Left lung (tissue), 10 donors: ENCODE data around the gene GPD2. TPM values are rescaled to one million over a fixed set of nuclear protein-coding genes. Genes with fewer than 3 reads are reported as not detected.

Experiments used
- ATAC-seq: fragments of 200-7000 bp; cut with Tn5 transposase; one replicate; pipeline ENCODE4 v1.9.1; 2020; ENCODE audit warnings: moderate library complexity
- DNase-seq, 4 donors: peaks; one replicate each; pipeline ENCODE4 v3.0.0-alpha.2; 2013 to 2020
- H3K27ac ChIP-seq, 2 donors: fragments of 200-600 bp; sonication (generic) in 1 of 2; one replicate each; pipeline versions ENCODE4 v1.5.0 to v1.8.0; 2020 to 2021
- H3K27me3 ChIP-seq, 2 donors: fragments of 200-600 bp; sonication (generic) in 1 of 2; one replicate each; pipeline versions ENCODE4 v1.5.0 to v1.8.0; 2020 to 2021
- H3K36me3 ChIP-seq, 2 donors: fragments of 200-600 bp; sonication (generic) in 1 of 2; one replicate each; pipeline versions ENCODE4 v1.5.0 to v1.8.0; 2020 to 2021
- H3K4me1 ChIP-seq, 2 donors: fragments of 200-600 bp; one replicate each; pipeline ENCODE4 v1.8.0; 2021
- H3K4me3 ChIP-seq, 2 donors: fragments of 200-600 bp; sonication (generic) in 1 of 2; one replicate each; pipeline versions ENCODE4 v1.5.0 to v1.8.0; 2020 to 2021; ENCODE audit warnings: mild to moderate bottlenecking in 1 of 2
- H3K9me3 ChIP-seq, 2 donors: fragments of 200-600 bp; sonication (generic) in 1 of 2; one replicate each; pipeline versions ENCODE4 v1.5.0 to v1.8.0; 2020 to 2021
- intact Hi-C, 2 donors: fragments of 100-400 bp; cut with DNase I; formaldehyde crosslinking; loops; one replicate each; pipeline versions ENCODE4 v1.11.2 to v1.14.2; 2022
- polyA plus RNA-seq, 6 donors: library from polyadenylated mRNA; unstranded; fragments of 120-200 nt; gene quantifications; one replicate each; pipeline ENCODE4 v1.2.1, GENCODE V29; 2013; ENCODE audit not compliant: insufficient read length in 6 of 6
- total RNA-seq, 2 donors: library from RNA; stranded (reverse); fragmentation: NEBNext Ultra II Directional; extraction: Animal tissue kit (Norgen Biotek cat#: 25700); gene quantifications; one replicate each; pipeline ENCODE4 v1.2.1, GENCODE V29; 2021
- TF ChIP-seq, protein P1 (sequence below), 2 donors: fragments of 200-600 bp; sonication (generic) in 1 of 2; IDR thresholded peaks; one replicate each; pipeline versions ENCODE4 v1.5.0 to v1.8.0; 2021; ENCODE audit warnings: antibody characterized with exemption in 2 of 2
- donor health status: DM: no; HTN: yes; CAD: no.
- donor health status: DM: no; HTN: no; CAD: no.

The GPD2 gene
- total and polyA plus RNA-seq, 8 donors, result 23.7 to 44.3 (median 26.8) TPM

DNA sequence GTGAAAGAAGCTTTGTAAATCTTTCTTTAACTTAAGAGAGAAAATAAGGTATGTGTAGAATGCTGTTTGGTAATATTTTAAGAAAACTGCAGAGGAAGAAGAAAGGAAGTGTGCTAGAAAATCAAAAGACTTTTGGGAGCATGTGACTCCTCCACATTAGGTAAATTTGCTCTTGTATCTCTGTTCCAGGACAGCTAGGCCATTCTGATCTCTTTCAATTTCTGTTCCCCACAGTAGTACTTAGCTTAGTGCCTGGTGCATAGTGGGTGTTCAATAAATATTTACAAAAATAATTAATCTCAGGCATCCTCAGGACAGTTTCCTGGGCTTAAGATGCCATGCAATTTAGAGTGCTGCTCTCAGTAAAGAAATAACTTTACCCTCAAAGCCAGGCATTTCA, 105.0 kb downstream of the GPD2 start:
- Histone ChIP-seq H3K36me3 (no peaks in the 10 kb centered on the region), H3K27ac (no peak overlapping the region), H3K9me3 (no peaks in the 10 kb centered on the region), H3K4me3 (no peak overlapping the region), H3K27me3 (no peaks in the 10 kb centered on the region), H3K4me1 (peaks cover 0 to 4% of the 10 kb centered on the region in 2 donors)
- intact Hi-C loops, result no loop called here
- ATAC-seq (no peak), DNase-seq (no peak)
- TF ChIP-seq, protein P1, sequence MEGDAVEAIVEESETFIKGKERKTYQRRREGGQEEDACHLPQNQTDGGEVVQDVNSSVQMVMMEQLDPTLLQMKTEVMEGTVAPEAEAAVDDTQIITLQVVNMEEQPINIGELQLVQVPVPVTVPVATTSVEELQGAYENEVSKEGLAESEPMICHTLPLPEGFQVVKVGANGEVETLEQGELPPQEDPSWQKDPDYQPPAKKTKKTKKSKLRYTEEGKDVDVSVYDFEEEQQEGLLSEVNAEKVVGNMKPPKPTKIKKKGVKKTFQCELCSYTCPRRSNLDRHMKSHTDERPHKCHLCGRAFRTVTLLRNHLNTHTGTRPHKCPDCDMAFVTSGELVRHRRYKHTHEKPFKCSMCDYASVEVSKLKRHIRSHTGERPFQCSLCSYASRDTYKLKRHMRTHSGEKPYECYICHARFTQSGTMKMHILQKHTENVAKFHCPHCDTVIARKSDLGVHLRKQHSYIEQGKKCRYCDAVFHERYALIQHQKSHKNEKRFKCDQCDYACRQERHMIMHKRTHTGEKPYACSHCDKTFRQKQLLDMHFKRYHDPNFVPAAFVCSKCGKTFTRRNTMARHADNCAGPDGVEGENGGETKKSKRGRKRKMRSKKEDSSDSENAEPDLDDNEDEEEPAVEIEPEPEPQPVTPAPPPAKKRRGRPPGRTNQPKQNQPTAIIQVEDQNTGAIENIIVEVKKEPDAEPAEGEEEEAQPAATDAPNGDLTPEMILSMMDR (IDR thresholded peaks at IDR 0.05), result no peak

GRCh38 chr2:156541706-156542105, 105.5 kb downstream of the GPD2 start:
- no peak for DNase-seq
- intact Hi-C loops, result no loop called here
- ATAC-seq, result no peak
- TF ChIP-seq, protein P1 (IDR thresholded peaks at IDR 0.05), result no peak
- Histone ChIP-seq H3K27ac (no peak overlapping the region), H3K36me3 (no peaks in the 10 kb centered on the region), H3K4me1 (peaks cover 0 to 4% of the 10 kb centered on the region in 2 donors), H3K27me3 (no peaks in the 10 kb centered on the region), H3K4me3 (no peak overlapping the region), H3K9me3 (no peaks in the 10 kb centered on the region)

- Histone ChIP-seq H3K36me3 (peaks cover 0 to 16% of the 10 kb centered on the region in 2 donors), H3K4me3 (no peak overlapping the region), H3K27me3 (no peaks in the 10 kb centered on the region), H3K4me1 (no peaks in the 10 kb centered on the region), H3K9me3 (no peaks in the 10 kb centered on the region), H3K27ac (no peak overlapping the region)
- ATAC-seq (no peak), DNase-seq (no peak)
- TF ChIP-seq, protein P1 (IDR thresholded peaks at IDR 0.05), result no peak
- intact Hi-C loops, result no loop called here
These were observed 112.2 kb downstream of the GPD2 start for GRCh38 chr2:156548413-156548812.

- H3K36me3 ChIP-seq, result peaks cover 0 to 30% of the 10 kb centered on the region in 2 donors
- H3K27ac ChIP-seq, result no peak overlapping the region
- no peak overlapping the region for H3K4me3 ChIP-seq
- ATAC-seq (no peak), DNase-seq (no peak)
- H3K4me1 ChIP-seq, result no peaks in the 10 kb centered on the region
- H3K9me3 ChIP-seq, result no peaks in the 10 kb centered on the region
- intact Hi-C loops, result no loop called here
- H3K27me3 ChIP-seq, result no peaks in the 10 kb centered on the region
- TF ChIP-seq, protein P1 (IDR thresholded peaks at IDR 0.05), result no peak
These were observed 117.7 kb downstream of the GPD2 start for GRCh38 chr2:156553714-156554442.

DNA sequence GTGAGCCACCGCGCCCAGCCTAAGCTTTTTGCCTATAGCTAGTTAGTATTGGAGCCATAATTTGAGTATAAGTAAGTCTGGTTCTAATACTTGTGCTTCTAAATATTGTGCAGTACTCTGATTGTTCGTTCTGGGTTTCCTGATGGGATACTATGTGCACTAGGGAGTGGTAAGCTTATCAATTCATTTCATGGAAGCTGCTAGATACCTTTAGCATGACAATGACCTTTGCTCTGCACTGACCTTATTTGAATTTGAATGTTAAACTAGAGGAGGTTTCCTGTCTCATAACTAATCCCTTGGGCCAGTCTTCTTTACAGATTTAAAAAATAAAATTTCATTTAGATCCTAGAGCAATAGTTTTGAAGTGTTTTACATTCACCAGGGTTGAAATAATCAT, 125.1 kb downstream of the GPD2 start:
- H3K27ac ChIP-seq, result no peak overlapping the region
- no peak overlapping the region for H3K4me3 ChIP-seq
- H3K27me3 ChIP-seq, result no peaks in the 10 kb centered on the region
- ATAC-seq (no peak), DNase-seq (no peak)
- H3K36me3 ChIP-seq, result peaks cover 0 to 26% of the 10 kb centered on the region in 2 donors
- TF ChIP-seq, protein P1 (IDR thresholded peaks at IDR 0.05), result no peak
- H3K9me3 ChIP-seq, result no peaks in the 10 kb centered on the region
- intact Hi-C loops, result no loop called here
- no peaks in the 10 kb centered on the region for H3K4me1 ChIP-seq
